GM19455 (cell line): ENCODE results near the gene UGP2.

ENCODE experiments used
- ATAC-seq: cut with Tn5 transposase; IDR thresholded peaks from one replicate; pipeline ENCODE4 v1.9.1; 2021; ENCODE audit not compliant: unreplicated experiment

The UGP2 gene

DNA sequence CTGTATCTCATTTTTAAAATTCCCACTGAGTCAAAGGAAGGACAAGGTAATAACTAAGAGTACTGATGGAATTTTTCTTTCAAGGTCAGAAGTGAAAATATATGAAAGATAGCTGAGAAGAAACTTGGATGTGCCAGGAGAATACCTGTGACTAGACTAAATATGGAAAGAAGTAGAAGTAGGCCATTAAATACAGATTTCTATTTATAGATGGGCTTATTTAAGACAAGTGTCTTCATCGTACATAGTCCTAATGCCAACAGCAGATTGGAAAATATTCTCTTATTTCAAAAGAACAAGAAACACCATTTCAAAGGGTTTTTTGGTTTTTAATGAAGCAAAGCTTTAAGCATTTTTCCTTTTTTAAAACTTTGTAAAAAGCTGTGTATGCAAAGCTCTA, 22.0 kb downstream of the UGP2 start:
- ATAC-seq, result no peak

DNA sequence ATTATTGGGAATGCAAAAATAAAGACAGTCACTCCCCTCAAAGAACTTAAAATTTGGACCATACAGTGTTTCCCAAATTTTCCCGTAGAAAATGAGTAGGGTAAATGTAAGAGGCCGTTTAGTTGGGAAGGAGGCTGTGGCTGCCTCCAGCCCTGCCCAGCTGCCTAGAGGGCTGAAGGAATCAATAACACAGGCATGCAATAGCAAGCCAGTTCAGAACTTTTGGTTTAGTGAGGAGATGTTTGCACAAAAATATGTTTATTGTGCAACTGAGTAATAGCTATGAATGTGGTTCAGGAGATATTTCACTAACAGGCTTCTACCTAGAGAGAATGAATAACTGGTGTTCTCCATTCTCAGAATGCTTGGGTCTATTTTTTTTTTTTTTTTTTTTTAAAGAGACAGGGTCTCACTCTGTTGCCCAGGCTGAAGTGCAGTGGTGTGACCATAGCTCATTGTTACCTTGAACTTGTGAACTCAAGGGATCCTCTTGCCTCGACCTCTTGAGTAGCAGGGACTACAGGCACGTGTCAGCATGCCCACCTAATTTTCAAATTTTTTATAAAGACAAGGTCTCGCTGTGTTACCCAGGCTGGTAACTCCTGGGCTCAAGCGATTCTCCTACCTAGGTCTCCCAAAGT, 23.6 kb downstream of the UGP2 start:
- ATAC-seq, result no peak

- ATAC-seq, result no peak
Measured at GRCh38 chr2:63866009-63866709, 24.5 kb downstream of the UGP2 start.

GRCh38 chr2:63870679-63871078, 29.0 kb downstream of the UGP2 start:
- no peak for ATAC-seq

DNA sequence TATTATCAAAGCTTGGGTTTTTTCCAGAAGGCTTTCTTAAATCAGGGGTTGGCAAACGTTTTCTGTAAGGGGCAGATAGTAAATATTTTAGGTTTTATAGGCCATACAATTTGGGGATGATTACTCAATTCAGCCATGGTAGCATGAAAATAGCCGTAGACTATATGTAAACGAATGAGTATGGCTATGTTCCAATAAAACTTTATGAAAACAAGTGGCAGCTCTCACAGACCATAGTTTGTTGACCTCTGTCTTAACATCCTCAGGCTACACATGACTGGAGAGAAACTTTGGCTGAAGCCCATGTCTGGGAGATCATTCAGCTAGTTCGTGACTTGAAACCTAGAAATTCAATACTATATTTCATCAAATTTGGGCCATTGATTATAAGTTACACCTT, 30.2 kb downstream of the UGP2 start:
- no peak for ATAC-seq

DNA sequence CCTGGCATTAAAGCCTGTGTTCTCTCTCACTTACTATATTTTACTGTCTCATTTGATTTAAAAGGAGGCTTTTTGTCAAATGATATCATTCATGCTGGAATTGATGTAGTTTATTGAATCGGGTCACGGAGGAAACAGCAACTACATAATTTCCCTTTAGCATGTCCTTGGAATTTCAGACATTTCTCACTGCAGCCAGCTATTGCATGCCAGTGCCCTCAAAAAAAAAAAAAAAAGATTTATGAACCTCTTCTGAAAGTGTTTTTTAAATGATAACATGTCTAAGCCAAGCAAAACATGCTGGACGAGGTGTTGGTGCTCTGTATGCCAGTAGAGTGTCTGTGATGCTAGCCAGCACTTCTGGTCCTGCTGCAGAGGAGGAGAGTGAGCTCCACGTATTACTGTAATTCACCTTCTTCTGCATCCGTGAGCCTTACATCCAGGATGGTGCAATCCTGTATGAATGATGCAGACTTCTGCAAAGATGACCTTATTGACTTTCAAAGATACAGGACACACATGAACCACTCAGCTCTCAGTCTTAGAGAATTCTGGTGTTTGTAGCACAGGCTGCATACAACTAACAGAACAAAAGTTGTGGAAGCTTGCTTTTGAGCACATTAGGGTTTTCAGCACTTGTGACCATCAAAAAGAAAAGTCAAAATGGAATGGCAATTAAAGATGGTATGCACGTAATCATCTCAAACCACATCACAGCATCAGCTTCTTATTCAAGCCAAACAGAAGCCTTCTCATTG, 31.1 kb downstream of the UGP2 start:
- ATAC-seq, result no peak

- ATAC-seq, result no peak
Measured at GRCh38 chr2:63874204-63875130, 32.8 kb downstream of the UGP2 start.

- no peak for ATAC-seq
Measured at GRCh38 chr2:63875131-63875527, 33.4 kb downstream of the UGP2 start.

GRCh38 chr2:63875559-63876245, 34.0 kb downstream of the UGP2 start:
- no peak for ATAC-seq

GRCh38 chr2:63876311-63876710, 34.6 kb downstream of the UGP2 start:
- ATAC-seq, result no peak

- ATAC-seq, result no peak
Measured at GRCh38 chr2:63878486-63878885, 36.8 kb downstream of the UGP2 start.

DNA sequence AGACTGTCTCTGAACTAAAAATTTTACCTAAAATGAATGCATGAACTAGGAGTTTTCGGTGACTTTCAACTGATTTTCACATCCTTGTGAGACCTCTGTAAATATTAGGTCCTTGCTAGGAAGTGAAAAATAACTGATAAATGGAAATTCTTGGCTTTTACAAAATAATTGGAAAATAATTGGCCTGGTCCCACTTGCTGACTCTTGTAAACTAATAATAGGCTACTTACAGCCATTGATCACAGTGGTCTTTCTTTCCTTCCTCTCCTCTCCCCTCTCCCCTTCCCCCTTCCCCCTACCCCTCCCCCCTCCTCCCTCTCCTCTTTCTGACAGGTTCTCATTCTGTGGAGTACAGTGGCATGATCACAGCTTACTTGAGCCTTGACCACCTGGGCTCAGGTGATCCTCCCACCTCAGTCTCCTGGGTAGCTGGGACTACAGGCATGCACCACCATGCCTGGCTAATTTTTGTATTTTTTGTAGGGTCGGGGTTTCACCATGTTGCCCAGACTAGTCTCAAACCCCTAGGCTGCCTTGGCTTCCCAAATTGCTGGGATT, 38.3 kb downstream of the UGP2 start:
- ATAC-seq, result no peak

- no peak for ATAC-seq
Measured at GRCh38 chr2:63880625-63881024, 38.9 kb downstream of the UGP2 start.

- ATAC-seq, result no peak
Measured at GRCh38 chr2:63881205-63881604, 39.5 kb downstream of the UGP2 start.

DNA sequence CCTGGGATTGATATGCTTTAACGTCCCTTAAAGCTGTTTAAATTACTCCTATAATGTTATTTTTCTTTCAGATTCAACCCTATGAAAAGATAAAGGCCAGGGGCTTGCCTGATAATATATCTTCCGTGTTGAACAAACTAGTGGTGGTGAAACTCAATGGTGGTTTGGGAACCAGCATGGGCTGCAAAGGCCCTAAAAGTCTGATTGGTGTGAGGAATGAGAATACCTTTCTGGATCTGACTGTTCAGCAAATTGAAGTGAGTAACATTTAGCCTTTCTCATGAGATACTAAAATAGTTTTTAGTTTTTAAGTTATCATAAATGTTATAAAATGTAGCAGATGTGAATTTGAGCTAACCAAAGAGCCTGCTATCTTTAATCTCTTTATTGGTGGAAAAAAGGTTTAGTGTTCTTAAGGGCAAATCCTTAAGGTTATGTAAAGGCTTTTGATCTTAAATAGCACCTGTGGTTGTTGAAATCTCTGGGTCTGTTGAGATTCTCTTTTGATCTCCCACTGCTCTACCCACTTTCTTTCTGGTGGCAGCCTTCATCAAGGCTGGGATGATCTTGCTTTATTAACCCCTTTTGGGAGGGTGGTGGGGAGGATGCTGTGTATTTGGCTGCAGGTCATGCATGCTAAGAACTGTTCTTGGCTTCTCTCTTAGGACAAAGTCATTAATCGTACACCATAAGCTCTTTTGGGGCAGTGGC, 40.9 kb downstream of the UGP2 start:
- no peak for ATAC-seq

- no peak for ATAC-seq
Measured at GRCh38 chr2:63886445-63886844, 44.7 kb downstream of the UGP2 start.

DNA sequence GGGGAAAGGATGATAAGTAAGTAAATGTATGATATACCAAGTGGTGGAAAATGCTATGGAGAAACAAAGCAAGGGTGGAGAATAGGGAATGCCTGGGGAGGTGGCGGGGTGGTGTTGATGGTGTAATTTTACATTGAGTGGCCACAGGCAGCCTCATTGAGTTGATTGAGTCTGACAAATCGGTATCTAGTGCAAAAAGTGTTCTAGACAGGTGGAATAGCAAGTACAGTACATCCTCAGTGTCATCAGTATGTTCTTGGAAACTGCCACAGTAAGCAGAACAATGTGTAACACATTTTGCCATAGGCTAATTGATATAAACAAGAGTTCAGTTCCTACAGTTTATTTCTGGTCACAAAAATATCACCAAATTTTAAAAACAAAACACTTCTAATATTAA, 46.4 kb downstream of the UGP2 start:
- ATAC-seq, result no peak

DNA sequence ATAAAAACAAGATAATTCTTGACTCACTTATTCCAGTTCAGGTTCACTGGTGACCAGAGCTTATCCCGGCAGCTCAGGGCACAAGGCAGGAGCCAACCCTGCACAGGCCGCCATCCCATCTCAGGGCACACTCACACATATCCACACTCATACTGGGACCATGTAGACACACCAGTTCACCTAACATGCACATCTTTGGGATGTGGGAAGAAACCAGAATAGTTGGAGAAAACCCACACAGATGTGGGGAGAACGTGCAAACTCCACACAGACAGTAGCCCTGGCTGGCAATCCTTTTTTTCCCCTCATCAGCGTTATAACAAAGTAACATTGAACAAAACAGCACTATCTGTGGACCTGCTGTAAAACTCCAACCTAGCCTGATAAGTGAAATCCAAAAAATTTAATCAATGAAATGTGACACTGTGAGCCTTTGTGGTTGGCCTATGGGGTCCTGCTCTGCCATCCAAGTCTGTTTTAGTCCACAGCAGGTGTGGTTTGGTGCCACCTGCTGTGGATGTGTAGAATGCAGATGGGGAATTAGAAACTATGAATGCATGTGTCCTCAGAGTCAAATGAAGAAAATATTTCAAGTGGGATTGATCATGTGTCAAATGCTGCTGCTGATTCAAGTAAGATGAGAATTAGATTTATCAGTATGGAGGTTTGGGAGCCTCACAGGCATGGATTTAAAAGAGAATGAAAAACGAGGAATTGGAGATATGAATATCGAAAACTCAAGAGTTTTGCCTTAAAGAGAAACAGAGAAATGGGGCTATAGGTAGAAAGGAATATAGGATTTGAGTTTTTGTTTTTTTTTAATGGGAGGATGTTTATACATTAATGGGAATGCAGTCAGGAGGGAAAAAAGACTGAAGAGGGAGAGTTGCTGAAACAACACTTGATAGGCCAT, 47.0 kb downstream of the UGP2 start:
- ATAC-seq, result no peak

DNA sequence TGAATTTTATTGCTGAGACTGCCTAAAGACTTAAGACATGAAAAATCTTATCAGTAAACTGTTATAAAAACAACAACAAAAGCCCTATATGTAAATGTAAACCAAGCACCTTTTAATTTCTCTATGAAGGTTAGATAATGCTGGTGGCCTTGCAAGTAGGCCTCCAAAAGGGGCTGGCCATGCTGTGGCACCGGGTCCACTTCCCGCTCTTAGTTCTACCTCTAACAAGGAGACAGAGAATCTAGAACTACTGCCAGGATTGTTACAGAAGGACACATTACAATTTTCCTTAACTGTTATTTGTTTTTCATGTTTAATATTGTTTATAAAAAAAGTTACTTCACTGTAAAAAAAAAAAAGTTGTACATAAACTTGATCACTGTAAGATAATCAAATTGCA, 49.0 kb downstream of the UGP2 start:
- no peak for ATAC-seq
